GM18505 (cell line): ENCODE measurements around the gene BICDL2.
"Not testable (repeated sequence)": the region's sequence is repeated elsewhere in the genome, so short reads cannot be mapped to it uniquely, and the experiment has no call there.

Experiments used
- ATAC-seq: cut with Tn5 transposase; IDR thresholded peaks from one replicate; pipeline ENCODE4 v1.9.1; 2021; ENCODE audit not compliant: unreplicated experiment
- POLR2A ChIP-seq: IDR thresholded peaks from 4 replicates; pipeline ENCODE4 v1.6.1; 2011; ENCODE audit warnings: borderline replicate concordance; ENCODE audit not compliant: insufficient read depth, insufficient read length; ENCODE audit errors: extremely low read depth

BICDL2 gene

GRCh38 chr16:3058139-3059030 is 21.6 kb upstream of the BICDL2 start:
- no peak for ATAC-seq
- no peak for TF ChIP-seq POLR2A

GRCh38 chr16:3057181-3058138 is 20.7 kb upstream of the BICDL2 start:
- TF ChIP-seq POLR2A, result no peak
- ATAC-seq, result no peak

GRCh38 chr16:3056336-3057180 is 19.8 kb upstream of the BICDL2 start:
- no peak for TF ChIP-seq POLR2A
- no peak for ATAC-seq

- not testable (repeated sequence) for ATAC-seq
Measured at GRCh38 chr16:3055734-3056115, 19.0 kb upstream of the BICDL2 start.

- TF ChIP-seq POLR2A, result no peak
- ATAC-seq, result no peak
Measured at GRCh38 chr16:3054965-3055733, 18.4 kb upstream of the BICDL2 start.

- ATAC-seq, result not testable (repeated sequence)
Measured at GRCh38 chr16:3053330-3053710, 16.6 kb upstream of the BICDL2 start.

- not testable (repeated sequence) for ATAC-seq
Measured at GRCh38 chr16:3052571-3053329, 16.0 kb upstream of the BICDL2 start.

GRCh38 chr16:3051494-3051893 is 14.8 kb upstream of the BICDL2 start:
- no peak for TF ChIP-seq POLR2A

GRCh38 chr16:3051009-3051408 is 14.3 kb upstream of the BICDL2 start:
- no peak for TF ChIP-seq POLR2A
- ATAC-seq, result no peak

More at GRCh38 chr16:3051494-3051893, 14.8 kb upstream of the BICDL2 start:
- no peak for ATAC-seq

- no peak for ATAC-seq
- no peak for TF ChIP-seq POLR2A
Measured at GRCh38 chr16:3050487-3050886, 13.7 kb upstream of the BICDL2 start.

- no peak for ATAC-seq
- TF ChIP-seq POLR2A, result no peak
Measured at GRCh38 chr16:3049921-3050481, 13.3 kb upstream of the BICDL2 start.

- ATAC-seq, result no peak
- TF ChIP-seq POLR2A, result no peak
Measured at GRCh38 chr16:3047387-3047720, 10.6 kb upstream of the BICDL2 start.
